HG03457 (cell line): Measurements from ENCODE around the gene TSPO2.

Experiments used
- ATAC-seq: cut with Tn5 transposase; IDR thresholded peaks from one replicate; pipeline ENCODE4 v1.9.1; 2021; ENCODE audit warnings: moderate number of reproducible peaks; ENCODE audit not compliant: unreplicated experiment

Gene TSPO2

DNA sequence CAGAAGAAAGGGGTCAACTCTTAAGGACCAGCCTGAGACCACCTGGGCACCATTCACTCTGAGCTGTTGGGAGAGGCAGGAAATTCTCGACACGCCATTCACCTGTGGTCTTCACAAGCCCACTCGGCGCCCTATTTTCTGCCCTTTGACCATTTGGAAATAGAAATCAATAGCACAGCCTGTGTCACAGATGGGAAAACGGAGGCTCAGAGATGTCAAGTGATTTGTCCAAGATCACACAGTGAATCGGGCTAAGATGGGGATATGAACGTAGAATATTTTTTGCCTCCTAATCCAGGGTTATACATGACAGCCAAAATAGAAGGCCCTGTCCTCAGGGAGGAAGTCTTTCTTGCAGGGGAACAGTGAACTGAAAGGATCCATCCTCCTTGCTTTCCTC lies 7.7 kb downstream of the TSPO2 start:
- no peak for ATAC-seq

- no peak for ATAC-seq
Measured at GRCh38 chr6:41050536-41050935, 8.3 kb downstream of the TSPO2 start.

- no peak for ATAC-seq
Measured at GRCh38 chr6:41051873-41052272, 9.6 kb downstream of the TSPO2 start.

GRCh38 chr6:41053041-41053440 lies 10.8 kb downstream of the TSPO2 start, which contains the start of gene APOBEC2:
Gene APOBEC2 (plus strand): TSS chr6:41053202. CDS start chr6:41053348, 146 bp downstream.
- no peak for ATAC-seq

DNA sequence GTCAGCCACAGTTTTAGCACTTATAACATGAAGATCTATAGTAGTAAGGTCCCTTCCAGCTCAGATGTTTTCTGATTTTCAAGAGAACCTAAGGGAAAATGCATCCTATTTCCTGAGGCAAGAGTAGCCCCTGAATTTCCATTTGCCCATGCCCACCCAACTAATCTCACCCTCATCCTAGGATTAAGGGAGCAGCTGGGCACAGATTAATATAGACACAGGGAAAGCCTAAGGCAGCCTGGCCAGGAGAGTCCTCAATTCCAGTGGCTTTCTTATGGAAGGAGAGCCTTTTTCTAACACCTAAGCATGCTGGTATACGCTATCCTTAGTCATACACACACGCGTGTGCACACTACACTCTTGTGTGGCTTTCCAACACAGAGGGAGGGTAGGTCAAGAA lies 12.2 kb downstream of the TSPO2 start:
- no peak for ATAC-seq

DNA sequence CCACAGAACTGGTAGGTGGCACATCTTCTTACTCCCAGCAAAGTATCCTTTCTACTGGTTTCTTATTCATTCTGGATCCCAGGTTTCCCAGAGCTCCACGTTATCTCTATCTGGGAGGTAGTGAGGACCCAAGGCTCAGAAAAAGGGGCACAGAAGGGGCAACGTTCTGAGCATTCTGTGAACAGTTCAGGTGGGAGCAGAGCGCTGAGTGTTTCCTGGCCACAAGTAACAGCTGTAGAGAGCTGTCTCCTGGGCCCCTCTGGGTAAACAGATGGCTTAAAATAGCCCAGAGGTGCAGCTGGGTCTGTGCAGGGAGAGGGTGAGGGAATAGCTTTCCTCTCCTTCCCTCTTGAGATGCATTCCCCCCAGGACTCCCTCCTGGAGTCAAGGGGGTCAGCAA lies 12.9 kb downstream of the TSPO2 start:
- ATAC-seq = no peak

- no peak for ATAC-seq
Measured at GRCh38 chr6:41056768-41057490, 14.7 kb downstream of the TSPO2 start.

GRCh38 chr6:41058783-41059181 lies 16.5 kb downstream of the TSPO2 start:
- no peak for ATAC-seq

DNA sequence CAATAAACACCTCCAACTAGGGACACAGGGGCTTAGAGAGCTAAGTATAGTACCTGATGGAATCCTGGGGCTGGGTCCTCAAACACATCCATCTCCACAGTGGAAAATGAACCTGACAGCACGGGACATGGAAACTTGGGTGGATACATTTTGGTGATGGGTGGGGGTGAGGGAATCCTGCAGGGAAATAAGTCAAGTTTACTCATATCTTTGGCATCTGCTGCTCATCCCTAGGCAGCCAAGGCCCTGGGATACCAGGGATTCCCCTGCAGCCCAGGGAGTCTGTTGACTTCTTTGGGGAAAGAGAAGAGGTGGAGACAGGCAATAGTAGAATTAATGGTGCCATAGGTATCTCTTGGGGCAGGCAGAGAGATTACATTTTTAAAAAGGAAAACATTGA lies 17.3 kb downstream of the TSPO2 start:
- ATAC-seq = no peak

DNA sequence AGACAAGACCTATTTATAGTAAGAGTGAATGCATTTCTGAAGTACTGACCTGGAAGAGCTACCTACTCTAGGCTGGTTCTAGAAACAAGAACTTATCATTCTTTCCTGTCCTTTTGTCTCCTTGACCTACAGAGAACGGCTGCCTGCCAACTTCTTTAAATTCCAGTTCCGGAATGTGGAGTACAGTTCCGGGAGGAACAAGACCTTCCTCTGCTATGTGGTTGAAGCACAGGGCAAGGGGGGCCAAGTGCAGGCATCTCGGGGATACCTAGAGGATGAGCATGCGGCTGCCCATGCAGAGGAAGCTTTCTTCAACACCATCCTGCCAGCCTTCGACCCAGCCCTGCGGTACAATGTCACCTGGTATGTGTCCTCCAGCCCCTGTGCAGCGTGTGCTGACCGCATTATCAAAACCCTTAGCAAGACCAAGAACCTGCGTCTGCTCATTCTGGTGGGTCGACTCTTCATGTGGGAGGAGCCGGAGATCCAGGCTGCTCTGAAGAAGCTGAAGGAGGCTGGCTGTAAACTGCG lies 19.0 kb downstream of the TSPO2 start:
- ATAC-seq = no peak

GRCh38 chr6:41062056-41062455 lies 19.8 kb downstream of the TSPO2 start:
- no peak for ATAC-seq

GRCh38 chr6:41063884-41064285 lies 21.6 kb downstream of the TSPO2 start:
- no peak for ATAC-seq

- ATAC-seq = no peak
Measured at GRCh38 chr6:41064841-41065240, 22.6 kb downstream of the TSPO2 start.

GRCh38 chr6:41065550-41066026 lies 23.3 kb downstream of the TSPO2 start:
- ATAC-seq = no peak

DNA sequence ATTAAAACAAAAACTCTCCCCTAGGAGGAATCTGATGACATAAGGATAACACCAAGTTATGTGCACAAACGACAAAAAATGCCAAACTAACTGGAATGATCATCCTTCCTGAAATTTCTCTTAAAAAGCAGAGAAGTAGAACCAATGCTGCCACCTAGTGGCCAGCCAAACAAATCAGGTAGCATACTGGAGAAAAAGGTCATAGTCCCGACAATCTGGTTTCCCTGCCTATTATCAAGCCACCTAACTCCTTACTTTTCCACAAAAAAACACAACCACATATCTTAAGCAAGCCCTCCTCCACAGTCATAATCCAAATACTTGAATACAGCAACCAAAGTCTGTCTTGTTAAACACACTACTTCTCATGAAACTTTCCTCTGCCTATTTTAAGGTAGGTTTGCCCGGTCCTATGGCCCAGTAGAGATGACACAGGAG lies 24.6 kb downstream of the TSPO2 start:
- ATAC-seq = no peak

DNA sequence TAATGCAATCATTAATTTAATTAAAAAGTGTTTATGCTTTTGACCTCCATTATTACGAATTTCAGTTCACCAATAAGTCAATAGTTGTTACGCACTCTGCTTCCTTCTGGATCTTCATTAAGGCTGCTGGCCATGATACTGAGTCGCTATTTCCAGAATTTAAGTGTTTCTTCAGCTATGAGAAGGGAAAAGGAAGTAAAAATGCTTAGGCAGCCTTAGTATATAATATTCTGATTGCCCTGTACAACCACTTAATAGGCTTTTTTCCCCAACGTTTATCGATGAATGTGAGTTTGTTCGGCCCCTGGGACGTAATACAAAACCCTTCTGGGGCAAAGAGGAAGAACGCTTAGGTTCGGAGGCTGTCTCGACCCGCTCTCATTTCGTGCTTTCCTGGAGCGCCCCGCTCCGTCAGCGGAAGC lies 29.2 kb downstream of the TSPO2 start:
- peak; percentile 27 for ATAC-seq

GRCh38 chr6:41071923-41072835 lies 29.9 kb downstream of the TSPO2 start, which contains the start of gene OARD1:
Gene OARD1 (minus strand): TSS chr6:41072356. CDS start chr6:41071634, 722 bp downstream.
- peak; percentile 58 for ATAC-seq

DNA sequence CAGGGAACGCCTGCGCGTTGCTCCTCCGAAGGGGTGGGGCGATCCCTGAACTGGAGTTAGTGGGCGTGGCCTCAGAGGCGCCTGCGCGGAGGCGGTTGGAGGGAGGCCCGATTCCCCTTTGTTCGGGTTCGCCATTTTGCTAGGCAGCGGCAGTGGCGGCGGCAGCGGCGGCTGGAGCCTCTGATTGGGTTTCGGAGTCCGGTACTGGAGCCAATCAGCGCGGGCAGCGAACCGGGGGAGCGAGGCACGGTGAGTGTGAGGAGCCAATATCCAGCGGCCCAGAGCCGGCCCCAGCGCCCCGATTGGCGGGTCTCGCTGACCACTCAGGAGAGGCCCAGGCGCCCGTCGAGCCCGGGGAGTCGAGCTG lies 30.6 kb downstream of the TSPO2 start, which contains the start of gene NFYA:
NFYA (plus strand) TSS at position 139 of the 367 bp plus-strand sequence. CDS start 6,116 bp downstream, outside the sequence.
- ATAC-seq = peak; percentile 41

GRCh38 chr6:41073203-41073967 lies 31.1 kb downstream of the TSPO2 start:
- peak; percentile 27 for ATAC-seq

- ATAC-seq = no peak
Measured at GRCh38 chr6:41073968-41074691, 31.9 kb downstream of the TSPO2 start.
